Muscle of leg (tissue), 11 donors: ENCODE measurements around the gene COL11A1. TPM values are rescaled to one million over a fixed set of nuclear protein-coding genes. Genes with fewer than 3 reads are reported as not detected.

ENCODE experiments used
- DNase-seq: peaks from one replicate; pipeline ENCODE4 v3.0.0; 2013
- H3K27ac ChIP-seq: one replicate; pipeline ENCODE4 v1.5.1; 2013; ENCODE audit warnings: mild to moderate bottlenecking, low read length, control low read depth
- H3K27me3 ChIP-seq: one replicate; pipeline ENCODE4 v1.6.1; 2013; ENCODE audit warnings: low read length; ENCODE audit not compliant: control insufficient read depth, insufficient read depth
- H3K36me3 ChIP-seq: one replicate; pipeline ENCODE4 v1.6.1; 2013; ENCODE audit warnings: low read length; ENCODE audit not compliant: control insufficient read depth, insufficient read depth
- H3K4me1 ChIP-seq: one replicate; pipeline ENCODE4 v1.6.1; 2013; ENCODE audit warnings: low read length; ENCODE audit not compliant: control insufficient read depth, insufficient read depth
- H3K4me3 ChIP-seq: one replicate; pipeline ENCODE4 v1.5.1; 2013; ENCODE audit warnings: low read length, control low read depth
- H3K9me3 ChIP-seq: replicated peaks from 2 replicates; pipeline ENCODE4 v1.6.1; 2013; ENCODE audit warnings: low read depth, low read length; ENCODE audit not compliant: control insufficient read depth
- WGBS: methylation state at CpG from one replicate; pipeline ENCODE4 v1.1.5; 2013; ENCODE audit warnings: missing lambda C conversion rate; ENCODE audit not compliant: insufficient coverage; 5-methylcytosine and 5-hydroxymethylcytosine counted together
- polyA plus RNA-seq, 8 donors: library from polyadenylated mRNA; unstranded; fragments of 120-200 nt; gene quantifications; one replicate each; pipeline versions ENCODE4 v1.2.1 to v1.2.3, GENCODE V29; 2013; ENCODE audit warnings: inconsistent platforms in 1 of 8, low replicate concordance in 1 of 8; ENCODE audit not compliant: insufficient read length in 8 of 8, insufficient read depth in 1 of 8
- total RNA-seq: library from RNA; stranded (reverse); fragments of 120-200 nt; gene quantifications from one replicate; pipeline ENCODE4 v1.2.4, GENCODE V29; 2013

COL11A1 gene
- total and polyA plus RNA-seq, 9 donors: 25.0 to 576 (median 122) TPM

DNA sequence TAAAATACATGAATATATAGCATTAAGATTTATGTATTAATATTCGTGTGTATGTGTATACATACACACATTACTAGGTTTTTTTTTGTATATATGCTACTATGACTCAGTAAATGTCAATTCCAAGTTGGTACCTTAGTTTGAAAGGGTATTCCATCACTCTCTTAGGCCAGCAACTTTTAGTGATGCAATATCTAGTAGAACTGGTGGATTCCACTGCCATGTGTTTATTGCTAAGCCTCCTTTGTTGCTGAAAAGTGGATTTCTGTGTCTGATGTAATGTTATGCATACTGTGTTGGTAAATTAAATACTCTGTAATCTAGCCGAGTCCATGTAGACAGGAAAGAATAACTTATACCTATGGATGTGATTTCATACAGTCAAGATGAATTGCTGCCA lies 16.9 kb upstream of the COL11A1 start:
- H3K9me3 ChIP-seq: no peaks in the 10 kb centered on the region
- no peaks in the 10 kb centered on the region for H3K36me3 ChIP-seq
- no CpG with 5 or more reads among the region's 2 CpGs for WGBS
- no peak for DNase-seq
- H3K27me3 ChIP-seq: no peaks in the 10 kb centered on the region
- no peak overlapping the region for H3K4me3 ChIP-seq
- no peaks in the 10 kb centered on the region for H3K4me1 ChIP-seq
- H3K27ac ChIP-seq: no peak overlapping the region

DNA sequence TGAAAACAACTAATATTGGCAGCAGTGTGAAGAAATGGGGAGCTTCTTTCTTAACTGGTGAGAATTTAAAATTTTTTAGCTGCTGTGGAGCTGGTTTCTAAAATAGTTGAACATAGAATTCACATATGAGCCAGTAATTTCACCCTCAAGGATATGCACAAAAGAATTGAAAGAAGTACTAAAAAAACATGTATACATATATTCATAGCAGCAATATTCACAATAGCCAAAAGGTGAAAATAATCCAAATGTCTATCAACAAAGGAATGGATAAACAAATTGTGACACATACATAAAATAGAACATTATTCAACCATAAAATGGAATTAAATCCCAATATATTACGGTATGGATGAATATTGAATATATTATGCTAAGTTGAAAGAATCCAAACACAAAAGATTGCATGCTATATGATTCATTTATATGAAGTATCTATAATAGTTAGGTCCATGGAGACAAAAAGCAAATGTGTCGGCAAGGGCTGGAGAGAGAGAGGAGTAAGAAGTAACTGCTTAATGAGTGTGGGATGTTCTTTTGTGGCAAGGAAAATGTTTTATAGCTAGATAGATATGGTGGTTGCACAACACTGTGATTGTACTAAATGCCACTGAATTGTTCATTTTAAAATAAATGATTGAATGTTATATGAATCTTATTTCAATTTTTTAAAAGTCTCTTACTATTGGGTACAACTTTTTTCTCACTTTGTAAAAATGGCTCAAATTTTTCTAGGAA lies 14.8 kb upstream of the COL11A1 start:
- WGBS: no CpG with 5 or more reads among the region's 2 CpGs

DNA sequence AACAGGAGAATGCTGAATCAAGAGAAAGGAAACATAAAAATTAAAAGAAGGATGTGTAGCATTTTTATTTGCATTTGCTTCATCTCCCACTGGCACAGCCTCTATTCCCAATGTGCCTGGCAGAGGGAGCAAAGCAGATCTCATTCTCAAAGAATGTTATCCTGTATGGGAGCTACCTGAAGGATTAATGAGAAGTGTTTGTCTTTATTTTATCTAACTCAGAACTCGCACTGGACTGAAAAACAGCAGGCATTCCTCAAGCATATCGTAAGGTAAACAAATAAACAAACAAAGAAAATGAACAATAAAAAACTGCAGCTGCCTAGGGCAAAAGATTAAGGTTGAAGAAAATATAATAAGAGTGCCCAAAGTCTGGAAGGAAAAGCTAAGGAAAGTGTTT lies 12.7 kb upstream of the COL11A1 start:
- DNase-seq: no peak
- Histone ChIP-seq H3K27ac (no peak overlapping the region), H3K9me3 (no peaks in the 10 kb centered on the region), H3K27me3 (no peaks in the 10 kb centered on the region), H3K4me3 (no peak overlapping the region), H3K4me1 (no peaks in the 10 kb centered on the region), H3K36me3 (no peaks in the 10 kb centered on the region)
- no CpG with 5 or more reads among the region's 2 CpGs for WGBS

More for the DNA sequence above, 14.8 kb upstream of the COL11A1 start:
- DNase-seq: no peak
- H3K4me1 ChIP-seq: no peaks in the 10 kb centered on the region
- no peaks in the 10 kb centered on the region for H3K9me3 ChIP-seq
- no peak overlapping the region for H3K4me3 ChIP-seq
- no peaks in the 10 kb centered on the region for H3K36me3 ChIP-seq
- no peak overlapping the region for H3K27ac ChIP-seq
- no peaks in the 10 kb centered on the region for H3K27me3 ChIP-seq

DNA sequence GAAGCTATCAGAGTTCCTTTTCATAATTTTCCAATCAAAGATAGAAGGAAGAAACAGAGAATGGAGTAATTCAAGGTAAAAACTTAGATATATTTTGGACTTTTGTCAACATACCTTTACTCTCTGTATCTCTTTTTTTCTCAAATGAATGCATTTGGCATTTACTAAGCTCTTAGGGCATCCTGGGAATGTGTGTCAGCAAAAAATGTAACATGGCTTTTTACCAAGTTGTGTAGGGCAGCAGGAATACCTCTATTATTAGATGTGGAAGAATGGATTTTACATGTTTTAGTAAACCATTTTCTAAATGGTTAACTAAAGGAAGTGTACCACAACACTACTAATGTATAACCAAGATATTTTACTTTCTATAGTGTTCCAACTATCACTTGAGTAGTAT lies 4.2 kb upstream of the COL11A1 start:
- Histone ChIP-seq H3K27me3 (peaks cover 9% of the 10 kb centered on the region), H3K27ac (no peak overlapping the region), H3K4me3 (no peak overlapping the region), H3K4me1 (peaks cover 7% of the 10 kb centered on the region), H3K9me3 (no peaks in the 10 kb centered on the region), H3K36me3 (no peaks in the 10 kb centered on the region)
- DNase-seq: no peak

DNA sequence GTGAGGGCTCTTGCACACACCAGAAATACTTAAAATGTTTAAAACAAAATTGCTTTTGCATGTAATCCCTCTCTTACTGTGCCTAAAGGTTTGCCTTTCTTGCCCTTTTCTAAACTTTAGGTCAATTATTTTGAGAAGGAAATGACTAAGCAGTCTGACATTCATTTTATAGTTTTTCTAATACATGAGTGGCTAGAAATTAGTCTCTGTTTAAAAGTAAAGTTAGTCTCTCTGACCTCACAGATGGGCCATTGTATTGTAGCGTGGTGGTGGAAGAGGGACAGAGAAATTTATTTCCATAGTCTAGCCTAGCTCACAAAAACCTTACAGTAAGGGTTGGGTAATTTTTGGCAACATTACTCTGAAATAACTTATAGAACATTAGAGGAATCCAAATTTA lies 3.6 kb upstream of the COL11A1 start:
- Histone ChIP-seq H3K4me1 (peaks cover 8% of the 10 kb centered on the region), H3K27ac (no peak overlapping the region), H3K27me3 (peaks cover 9% of the 10 kb centered on the region), H3K9me3 (no peaks in the 10 kb centered on the region), H3K4me3 (no peak overlapping the region), H3K36me3 (no peaks in the 10 kb centered on the region)
- no CpG with 5 or more reads among the region's 1 CpG for WGBS
- DNase-seq: no peak

DNA sequence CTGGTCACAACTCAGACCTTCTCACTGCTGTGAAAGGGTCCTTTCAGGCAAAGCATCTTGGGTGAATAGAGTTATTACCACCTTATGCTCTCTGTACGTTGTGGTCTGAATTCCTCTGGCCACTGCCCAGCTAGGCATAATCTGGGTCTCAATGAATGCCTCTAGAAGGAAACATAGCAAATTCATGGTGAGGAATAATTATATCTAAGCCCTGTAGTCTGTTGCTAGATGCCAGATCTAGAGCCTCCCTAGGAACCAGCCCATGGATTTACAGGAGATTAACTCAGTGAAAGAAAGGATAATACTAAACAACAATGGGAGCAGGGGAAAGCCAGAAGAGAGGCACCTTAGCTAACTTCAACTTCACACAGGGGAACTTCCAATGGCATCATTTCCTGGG lies 2.4 kb upstream of the COL11A1 start:
- Histone ChIP-seq H3K27me3 (peaks cover 13% of the 10 kb centered on the region), H3K9me3 (no peaks in the 10 kb centered on the region), H3K27ac (no peak overlapping the region), H3K36me3 (no peaks in the 10 kb centered on the region), H3K4me1 (peaks cover 11% of the 10 kb centered on the region), H3K4me3 (no peak overlapping the region)
- DNase-seq: no peak
- no CpG with 5 or more reads among the region's 1 CpG for WGBS

DNA sequence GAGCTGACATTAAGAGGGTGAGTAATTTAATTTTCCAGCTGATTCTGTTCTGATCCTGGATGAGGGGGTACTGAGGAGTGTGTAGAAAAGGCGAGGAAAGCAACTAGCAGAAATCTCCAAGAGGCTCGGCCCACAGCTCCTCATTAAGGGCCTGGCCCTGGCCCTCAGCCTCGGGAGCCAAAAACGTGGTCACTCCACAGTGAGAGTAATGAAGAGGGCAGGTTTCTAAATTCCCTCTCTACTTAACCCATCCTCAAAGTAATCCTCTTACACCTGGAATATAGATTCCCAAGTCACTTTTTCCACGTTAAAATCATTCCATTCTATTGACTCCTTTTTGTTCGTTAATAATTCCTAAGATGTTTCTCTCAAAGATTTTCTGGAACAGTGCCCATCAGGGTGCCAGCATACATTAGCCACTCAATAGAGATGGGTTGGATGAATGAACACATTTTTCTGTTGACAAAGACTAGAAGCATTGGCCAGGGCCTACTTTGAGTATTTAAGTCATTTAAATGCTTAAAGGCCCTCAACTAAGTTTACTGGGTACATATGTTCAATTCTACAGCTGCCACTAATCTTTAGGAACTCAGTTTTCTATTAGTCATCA lies 1.1 kb upstream of the COL11A1 start:
- Histone ChIP-seq H3K36me3 (no peaks in the 10 kb centered on the region), H3K4me3 (no peak overlapping the region), H3K9me3 (no peaks in the 10 kb centered on the region), H3K27ac (no peak overlapping the region), H3K27me3 (peaks cover 13% of the 10 kb centered on the region), H3K4me1 (peaks cover 11% of the 10 kb centered on the region)
- WGBS: no CpG with 5 or more reads among the region's 6 CpGs
- DNase-seq: peak; percentile 71

DNA sequence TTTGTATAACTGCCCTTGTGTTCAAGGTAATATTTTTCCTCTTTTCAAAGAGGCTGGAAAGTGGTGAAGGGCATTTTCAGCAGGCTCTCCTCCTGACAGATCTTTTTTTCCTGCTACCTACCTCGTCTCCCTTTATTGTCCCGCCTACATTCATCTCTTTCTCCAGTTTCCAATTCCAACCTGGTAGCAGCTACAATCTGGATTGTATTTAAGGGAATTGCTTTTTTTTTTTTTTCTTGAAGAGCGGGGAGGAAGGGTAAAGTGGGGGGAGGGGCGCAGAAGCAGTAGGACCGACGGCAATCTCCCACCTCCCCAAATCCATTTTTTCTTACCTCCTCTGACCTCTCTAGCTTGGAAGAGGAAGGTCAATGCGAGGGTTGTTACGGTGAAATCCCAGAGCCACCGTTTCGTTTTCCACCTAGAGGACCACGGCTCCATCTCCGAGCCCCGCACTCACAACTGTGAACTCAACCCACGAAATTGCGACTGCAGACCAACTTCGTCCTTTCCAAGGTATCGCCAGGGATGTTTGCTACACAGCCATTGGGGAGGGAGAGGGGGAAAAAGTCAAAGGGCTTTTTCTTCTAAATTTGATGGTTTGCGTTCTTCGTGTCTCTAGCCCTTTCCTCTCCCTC lies 464 bp downstream of the COL11A1 start:
- WGBS: 0% methylated on average over 1 of the region's 19 CpGs
- Histone ChIP-seq H3K4me3 (peak overlapping the region; percentile 46), H3K4me1 (peaks cover 11% of the 10 kb centered on the region), H3K27ac (peak overlapping the region; percentile 81), H3K36me3 (no peaks in the 10 kb centered on the region), H3K9me3 (no peaks in the 10 kb centered on the region), H3K27me3 (peaks cover 13% of the 10 kb centered on the region)
- DNase-seq: peak; percentile 38

DNA sequence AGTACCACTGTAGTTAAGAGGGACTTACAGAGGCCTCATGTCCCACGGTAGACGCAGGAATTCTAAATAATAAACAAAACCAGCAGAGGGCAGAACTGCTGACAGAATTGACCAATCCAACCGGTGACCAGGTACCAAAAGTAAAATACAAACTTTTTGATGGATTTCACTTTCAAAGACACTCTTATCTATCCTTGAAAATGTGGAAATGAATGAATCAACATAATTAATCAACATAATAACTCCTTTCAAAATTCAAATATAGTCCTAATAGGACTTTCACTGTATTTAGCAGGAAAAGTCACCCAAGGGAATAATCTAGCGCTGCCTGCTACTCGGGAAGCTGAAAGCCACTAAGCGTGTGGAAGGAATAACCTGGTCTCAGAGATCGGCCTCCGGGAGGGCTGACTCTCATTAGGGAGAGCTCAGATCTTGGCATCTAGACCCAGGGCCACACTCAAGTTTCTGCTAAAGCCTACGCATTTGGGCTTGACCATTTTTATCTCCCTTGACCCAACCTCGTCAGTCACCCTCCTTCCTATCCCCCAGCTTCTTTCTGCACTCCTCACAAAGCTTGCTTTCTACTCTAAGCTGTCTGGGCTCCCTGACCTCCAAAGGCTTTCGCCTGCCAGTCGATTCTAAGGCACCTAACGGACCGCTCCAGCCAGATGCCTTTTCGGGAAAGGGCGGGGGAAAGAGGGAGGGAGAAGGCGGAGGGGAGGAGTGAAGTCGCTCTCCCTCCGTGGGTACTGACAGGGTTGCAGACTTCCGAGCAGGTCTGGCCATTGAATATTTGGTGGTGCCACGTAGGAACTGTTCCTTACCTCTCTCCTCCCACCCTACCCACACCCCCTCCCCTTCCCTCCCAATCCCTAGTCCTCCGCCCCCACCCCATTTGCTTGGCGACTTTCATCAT lies 1.6 kb downstream of the COL11A1 start:
- WGBS: 0% methylated on average over 7 of the region's 23 CpGs
- Histone ChIP-seq H3K27me3 (peaks cover 13% of the 10 kb centered on the region), H3K9me3 (no peaks in the 10 kb centered on the region), H3K4me3 (peak overlapping the region; percentile 46), H3K36me3 (no peaks in the 10 kb centered on the region), H3K27ac (peak overlapping the region; percentile 67), H3K4me1 (peaks cover 11% of the 10 kb centered on the region)
- peak; percentile 78 for DNase-seq

DNA sequence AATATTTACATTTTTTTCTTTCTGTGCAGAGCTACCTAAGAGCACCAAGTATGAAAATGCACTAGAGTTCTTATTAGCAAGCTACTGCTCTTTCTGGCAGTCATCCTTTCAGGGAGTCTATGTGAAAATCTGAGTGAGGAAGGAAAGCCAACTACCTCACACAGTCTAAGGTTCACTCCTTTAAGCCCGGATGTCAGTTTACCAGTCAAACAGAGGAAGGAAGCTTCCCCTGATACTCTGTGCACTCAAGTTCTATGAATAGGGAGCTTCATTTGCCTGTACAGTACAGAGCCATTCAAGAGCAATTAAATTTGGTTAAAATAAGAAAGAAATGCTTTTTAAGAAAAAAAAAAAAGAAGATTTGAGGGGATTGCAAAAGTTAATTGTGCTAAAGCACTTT lies 6.9 kb downstream of the COL11A1 start:
- no peak for DNase-seq
- Histone ChIP-seq H3K36me3 (no peaks in the 10 kb centered on the region), H3K9me3 (no peaks in the 10 kb centered on the region), H3K4me1 (no peaks in the 10 kb centered on the region), H3K4me3 (no peak overlapping the region), H3K27ac (no peak overlapping the region), H3K27me3 (no peaks in the 10 kb centered on the region)
- no CpG with 5 or more reads among the region's 1 CpG for WGBS
